ENCODE results near the gene EAF1. TPM values are rescaled to one million over a fixed set of nuclear protein-coding genes. Genes with fewer than 3 reads are reported as not detected.
"Not testable (repeated sequence)": the region's sequence is repeated elsewhere in the genome, so short reads cannot be mapped to it uniquely, and the experiment has no call there.

The EAF1 gene
- polyA plus RNA-seq (ENCODE audit: insufficient read length in 12 of 12): 10 to 100 TPM in 10 of 12 donors, 1 to 10 TPM in 1, not detected in 1; 2.9 to 20.3 (median 13.4) TPM
- long read RNA-seq, donor 1, partial matches to known transcripts: 33 of 47 reads
- long read RNA-seq, donor 1, other reads (novel, unspliced or antisense): 13 of 47 reads
- long read RNA-seq, donor 2, full-length matches to known transcripts: 4 of 4 reads
- long read RNA-seq, donor 2, partial matches to known transcripts: 0 of 4 reads
- long read RNA-seq, donor 2, other reads (novel, unspliced or antisense): 0 of 4 reads
- long read RNA-seq, donor 3, full-length matches to known transcripts: 1 of 1 reads
- long read RNA-seq, donor 3, partial matches to known transcripts: 0 of 1 reads
- long read RNA-seq, donor 3, other reads (novel, unspliced or antisense): 0 of 1 reads
- long read RNA-seq, donor 4: 0 reads
- long read RNA-seq, donor 5: 0 reads
- long read RNA-seq, donor 6: 0 reads
- long read RNA-seq, donor 7: 0 reads
- long read RNA-seq, donor 8, full-length matches to known transcripts: 2 of 2 reads
- long read RNA-seq, donor 8, partial matches to known transcripts: 0 of 2 reads
- long read RNA-seq, donor 8, other reads (novel, unspliced or antisense): 0 of 2 reads
- long read RNA-seq, donor 9, full-length matches to known transcripts: 1 of 1 reads
- long read RNA-seq, donor 9, partial matches to known transcripts: 0 of 1 reads
- long read RNA-seq, donor 9, other reads (novel, unspliced or antisense): 0 of 1 reads
- long read RNA-seq, donor 10, full-length matches to known transcripts: 2 of 2 reads
- long read RNA-seq, donor 10, partial matches to known transcripts: 0 of 2 reads
- long read RNA-seq, donor 10, other reads (novel, unspliced or antisense): 0 of 2 reads
- long read RNA-seq, donor 11, full-length matches to known transcripts: 2 of 7 reads
- long read RNA-seq, donor 11, partial matches to known transcripts: 0 of 7 reads
- long read RNA-seq, donor 11, other reads (novel, unspliced or antisense): 5 of 7 reads

DNA sequence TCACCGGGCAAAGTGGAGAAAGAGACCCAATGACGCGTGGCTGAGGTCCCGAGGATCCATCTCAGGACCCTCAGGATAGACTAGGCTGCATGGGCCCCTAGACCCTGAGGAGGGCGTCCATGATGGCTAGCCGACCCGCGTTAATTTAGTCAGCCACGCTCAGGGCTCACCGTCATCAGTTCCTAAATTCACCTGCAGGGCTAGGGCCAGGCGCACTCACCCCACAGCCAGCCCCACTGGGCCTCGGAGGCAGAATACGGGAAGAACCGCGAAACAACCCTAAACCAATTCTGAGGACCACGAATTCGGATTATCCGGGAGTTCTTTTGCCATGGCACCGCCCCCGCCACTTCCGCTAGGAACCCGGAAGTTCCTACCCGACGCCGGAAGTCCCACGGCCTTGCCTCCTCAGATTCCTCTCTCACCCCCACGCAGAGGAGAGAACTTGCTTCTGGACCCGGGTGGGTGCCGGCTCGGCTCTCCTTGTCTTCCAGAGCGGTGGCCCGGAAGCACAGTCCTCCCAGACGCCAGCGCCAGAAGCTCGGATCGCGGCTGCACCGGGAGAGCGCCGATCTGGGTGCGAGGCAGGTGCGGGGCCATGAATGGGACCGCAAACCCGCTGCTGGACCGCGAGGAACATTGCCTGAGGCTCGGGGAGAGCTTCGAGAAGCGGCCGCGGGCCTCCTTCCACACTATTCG is at the start of gene EAF1, which contains the start of gene METTL6:
EAF1 (plus strand) TSS at position 417 of the 699 bp plus-strand sequence; CDS start at position 599, 182 bp downstream.
METTL6 (minus strand) TSS at position 363 of the 699 bp plus-strand sequence. CDS start 1,033 bp downstream, outside the sequence.
- peak; percentile 87 for DNase-seq

GRCh38 chr3:15377961-15378791 is 49.2 kb upstream of the EAF1 start:
- DNase-seq: peak; percentile 94

DNA sequence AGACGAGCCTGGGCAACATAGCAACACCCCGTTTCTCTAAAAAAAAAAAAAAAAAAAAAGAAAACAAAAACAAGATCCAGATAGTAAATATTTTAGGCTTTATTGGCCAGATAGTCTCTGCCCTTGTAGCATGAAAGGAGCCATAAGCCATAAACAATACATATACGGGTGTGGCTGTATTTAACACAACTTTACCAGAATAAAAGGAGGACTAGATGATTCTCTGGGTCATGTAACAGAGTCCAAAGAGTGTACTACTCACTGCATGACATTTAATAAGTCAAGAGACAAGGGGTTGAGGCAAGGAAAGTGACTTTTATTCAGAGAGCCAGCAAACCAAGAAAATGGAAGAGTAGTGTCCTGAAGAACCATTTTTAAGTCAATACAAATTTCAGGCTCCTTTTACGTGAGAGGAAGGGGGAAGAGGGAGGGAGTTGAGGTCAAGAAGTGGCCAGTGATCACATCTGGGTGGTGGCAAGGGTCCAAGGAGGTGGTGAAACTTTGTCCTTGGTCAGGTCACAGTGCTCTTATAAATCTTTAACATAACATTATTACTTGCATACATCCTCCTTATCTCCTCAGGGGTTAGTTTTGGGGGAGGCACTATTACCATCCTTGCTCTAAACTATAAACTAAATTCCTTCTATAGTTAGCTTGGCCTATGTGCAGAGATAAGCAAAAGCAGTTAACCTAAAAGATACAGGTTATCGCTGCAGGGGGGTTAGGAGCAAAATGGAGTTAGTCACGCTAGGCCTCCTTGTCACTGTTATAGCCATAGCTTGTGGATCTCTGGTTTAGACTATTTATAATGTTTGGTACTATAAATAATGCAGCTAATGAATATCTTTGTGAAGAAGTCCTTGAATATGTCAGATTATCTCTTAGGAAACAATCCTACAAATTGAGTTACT is 46.2 kb upstream of the EAF1 start:
- no peak for DNase-seq

GRCh38 chr3:15382405-15382923 is 44.9 kb upstream of the EAF1 start:
- DNase-seq: no peak

- DNase-seq: no peak
These were observed 42.7 kb upstream of the EAF1 start for GRCh38 chr3:15384510-15385237.

DNA sequence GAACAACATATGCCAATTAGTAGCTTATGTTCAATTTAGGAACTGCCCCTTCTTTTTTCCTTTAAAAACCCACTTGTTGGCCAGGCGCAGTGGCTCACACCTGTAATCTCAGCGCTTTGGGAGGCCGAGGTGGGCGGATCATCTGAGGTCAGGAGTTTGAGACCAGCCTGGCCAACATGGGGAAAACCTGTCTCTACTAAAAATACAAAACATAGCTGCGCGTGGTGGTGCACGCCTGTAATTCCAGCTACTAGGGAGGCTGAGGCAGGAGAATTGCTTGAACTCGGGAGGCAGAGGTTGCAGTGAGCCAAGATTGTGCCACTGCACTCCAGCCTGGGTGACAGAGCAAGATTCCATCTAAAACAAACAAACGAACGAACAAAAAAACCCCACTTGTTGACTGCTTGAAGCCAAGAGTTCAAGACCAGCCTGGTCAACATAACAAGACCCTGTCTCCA is 42.1 kb upstream of the EAF1 start:
- not testable (repeated sequence) for DNase-seq

- no peak for DNase-seq
These were observed 41.3 kb upstream of the EAF1 start for GRCh38 chr3:15385901-15386653.

DNA sequence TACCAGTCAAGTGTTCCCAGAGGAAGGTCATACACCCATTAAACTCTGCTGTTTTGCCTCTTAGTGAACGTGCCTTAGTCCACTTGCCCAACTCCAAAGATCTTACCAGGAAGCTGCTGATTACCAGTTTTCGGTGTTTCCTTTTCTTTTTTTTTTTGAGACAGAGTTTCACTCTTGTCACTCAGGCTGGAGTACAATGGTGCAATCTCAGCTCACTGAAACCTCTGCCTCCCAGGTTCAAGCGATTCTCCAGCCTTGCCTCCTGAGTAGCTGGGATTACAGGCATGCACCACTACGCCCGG is 40.8 kb upstream of the EAF1 start:
- DNase-seq: not testable (repeated sequence)

DNA sequence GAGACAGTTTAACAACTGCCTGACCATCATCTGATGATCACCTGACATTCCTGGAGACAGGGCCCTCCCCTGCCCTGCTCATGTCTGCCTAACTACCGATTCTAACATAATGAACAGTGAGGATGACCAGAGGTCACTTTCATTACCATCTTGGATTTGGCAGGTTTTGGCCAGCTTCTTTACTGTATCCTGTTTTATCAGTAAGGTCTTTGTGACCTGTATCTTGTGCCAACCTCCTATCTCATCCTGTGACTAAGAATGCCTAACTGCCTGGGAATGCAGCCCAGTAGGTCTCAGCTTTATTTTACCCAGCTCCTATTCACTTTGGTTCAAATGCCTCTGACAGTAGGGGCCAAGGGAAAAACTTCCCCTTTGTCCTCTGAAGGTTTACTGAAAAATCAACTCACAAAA is 40.2 kb upstream of the EAF1 start:
- DNase-seq: no peak

- no peak for DNase-seq
These were observed 39.7 kb upstream of the EAF1 start for GRCh38 chr3:15387735-15388134.

DNA sequence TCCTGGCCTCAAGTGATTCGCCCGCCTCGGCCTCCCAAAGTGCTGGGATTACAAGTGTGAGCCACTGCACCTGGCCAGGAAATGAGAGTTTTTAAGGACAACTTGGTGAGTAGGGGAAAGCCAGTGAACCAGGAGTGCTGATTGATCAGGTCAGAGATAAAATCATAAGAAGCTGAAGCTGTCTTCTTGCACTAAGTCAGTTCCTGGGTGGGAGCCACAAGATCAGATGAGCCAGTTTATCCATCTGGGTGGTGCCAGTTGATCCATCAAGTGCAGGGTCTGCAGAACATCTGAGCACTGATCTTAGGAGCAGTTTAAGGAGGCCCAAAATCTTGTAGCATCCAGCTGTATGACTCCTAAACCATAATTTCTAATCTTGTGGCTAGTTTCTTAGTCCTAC is 39.1 kb upstream of the EAF1 start:
- DNase-seq: not testable (repeated sequence)

DNA sequence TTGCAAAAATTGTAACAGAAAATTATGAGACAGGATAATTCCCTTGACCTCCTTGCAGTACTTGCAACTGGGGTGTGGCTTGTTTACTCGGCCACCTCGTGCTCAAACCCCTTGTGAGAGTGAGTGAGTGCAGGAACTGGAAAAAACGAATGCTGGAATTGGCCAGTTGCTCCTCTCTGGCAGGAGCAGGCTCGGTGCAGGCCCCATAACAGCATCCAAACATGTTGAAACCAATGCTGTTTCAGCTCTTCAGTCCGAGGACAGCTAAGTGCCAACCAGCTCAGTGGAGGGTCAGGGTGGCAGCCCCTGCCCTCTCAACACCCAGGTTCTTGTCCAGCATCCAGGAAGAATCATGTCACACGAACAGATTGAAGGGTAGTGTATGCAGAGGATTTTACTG is 36.9 kb upstream of the EAF1 start:
- no peak for DNase-seq

- DNase-seq: no peak
These were observed 36.4 kb upstream of the EAF1 start for GRCh38 chr3:15391007-15391406.

DNA sequence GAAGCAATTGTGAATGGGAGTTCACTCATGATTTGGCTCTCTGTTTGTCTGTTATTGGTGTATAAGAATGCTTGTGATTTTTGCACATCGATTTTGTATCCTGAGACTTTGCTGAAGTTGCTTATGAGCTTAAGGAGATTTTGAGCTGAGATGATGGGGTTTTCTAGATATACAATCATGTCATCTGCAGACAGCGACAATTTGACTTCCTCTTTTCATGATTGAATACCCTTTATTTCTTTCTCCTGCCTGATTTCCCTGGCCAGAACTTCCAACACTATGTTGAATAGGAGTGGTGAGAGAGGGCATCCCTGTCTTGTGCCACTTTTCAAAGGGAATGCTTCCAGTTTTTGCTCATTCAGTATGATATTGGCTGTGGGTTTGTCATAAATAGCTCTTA is 34.1 kb upstream of the EAF1 start:
- DNase-seq: not testable (repeated sequence)

- not testable (repeated sequence) for DNase-seq
These were observed 28.7 kb upstream of the EAF1 start for GRCh38 chr3:15398731-15399133.

DNA sequence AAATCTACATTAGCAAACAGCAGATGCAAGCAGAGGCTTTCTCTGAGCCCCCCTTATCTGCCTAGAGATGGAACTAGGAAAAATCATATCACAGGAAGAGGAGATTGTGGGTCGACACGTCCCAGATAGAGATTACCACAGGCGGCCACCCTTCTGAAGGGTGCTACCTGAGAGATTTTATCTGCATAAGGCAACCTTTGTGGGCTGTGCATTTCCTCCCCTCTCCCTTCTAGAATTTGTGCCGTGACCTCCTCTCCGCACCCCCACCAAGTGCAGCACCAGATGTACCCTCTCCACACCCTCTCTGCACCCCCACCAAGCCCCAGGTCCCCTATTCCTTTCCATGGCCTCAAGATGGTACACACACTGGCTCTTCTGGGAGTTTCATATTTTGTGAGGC is 27.4 kb upstream of the EAF1 start:
- DNase-seq: no peak

- DNase-seq: no peak
These were observed 25.5 kb upstream of the EAF1 start for GRCh38 chr3:15401936-15402335.

GRCh38 chr3:15403495-15403894 is 23.9 kb upstream of the EAF1 start:
- peak; percentile 86 for DNase-seq
